ENCODE data around the gene CD9. TPM values are rescaled to one million over a fixed set of nuclear protein-coding genes. Genes with fewer than 3 reads are reported as not detected.

CD9 gene
- polyA plus RNA-seq, 3 donors: 7.6 to 323 (median 7.7) TPM

- 95% methylated on average over 6 of the region's 9 CpGs for WGBS (ENCODE audit: insufficient coverage)
- H3K9ac ChIP-seq (ENCODE audit: insufficient read depth, low read length, poor library complexity, severe bottlenecking): no peak overlapping the region
Observed at GRCh38 chr12:6273541-6274230, 73.5 kb downstream of the CD9 start.

More at GRCh38 chr12:6273541-6274230, 73.5 kb downstream of the CD9 start:
- peaks cover 28 to 42% (median 29%) of the 10 kb centered on the region in 3 donors for H3K27me3 Mint-ChIP-seq (ENCODE audit: low read depth in 3 of 3)
- peaks cover 6% of the 10 kb centered on the region for H3K4me1 Mint-ChIP-seq
- Histone ChIP-seq H3K9me3 (replicated peaks in 1 of 2; ENCODE audit: control insufficient read depth in 1 of 2, insufficient read depth in 1 of 2, low read length in 2 of 2) (no peaks in the 10 kb centered on the region), H3K27ac (ENCODE audit: low read depth in 1 of 2, low read length in 2 of 2) (no peak overlapping the region), H3K4me2 (replicated peaks; ENCODE audit: extremely low read depth, low read length, poor library complexity, severe bottlenecking) (no peak overlapping the region), H3K27me3 (ENCODE audit: control insufficient read depth in 2 of 2, insufficient read depth in 2 of 2, low read length in 2 of 2) (peaks cover 0 to 23% of the 10 kb centered on the region in 2 donors), H3K36me3 (replicated peaks in 1 of 2; ENCODE audit: control insufficient read depth in 1 of 2, insufficient read depth in 2 of 2, low read length in 2 of 2) (no peaks in the 10 kb centered on the region), H4K20me1 (ENCODE audit: insufficient read depth, low read length) (no peaks in the 10 kb centered on the region), H3K4me1 (ENCODE audit: control insufficient read depth in 1 of 2, insufficient read depth in 2 of 2, low read length in 2 of 2) (peaks cover 7 to 8% of the 10 kb centered on the region in 2 donors), H2AFZ (ENCODE audit: insufficient read depth, low read depth, low read length, poor library complexity, severe bottlenecking) (no peak overlapping the region), H3K79me2 (ENCODE audit: insufficient read depth, low read length) (no peaks in the 10 kb centered on the region), H3K4me3 (replicated peaks in 1 of 3; ENCODE audit: low read depth in 2 of 3, low read length in 3 of 3) (no peak overlapping the region)
- DNase-seq: no peak
- H3K4me3 Mint-ChIP-seq: no peak overlapping the region
- H3K9me3 Mint-ChIP-seq: no peaks in the 10 kb centered on the region
- no peak for TF ChIP-seq CTCF (IDR thresholded peaks at IDR 0.05)
- no peak overlapping the region for H3K27ac Mint-ChIP-seq
- peaks cover 0 to 2% of the 10 kb centered on the region in 2 donors for H3K36me3 Mint-ChIP-seq
- intact Hi-C loops (cut with micrococcal nuclease): no loop called here

All from CD14-positive monocyte (primary cell).